Gastrocnemius medialis (tissue), 4 donors: ENCODE results near the gene PTPRF.

Experiments
- POLR2A ChIP-seq, 2 donors: fragments of 450-650 bp; IDR thresholded peaks; one replicate each; pipeline ENCODE4 v1.6.1; 2017; ENCODE audit warnings: antibody characterized with exemption in 2 of 2, mild to moderate bottlenecking in 2 of 2, moderate library complexity in 2 of 2
- TF ChIP-seq, protein P1 (sequence below), 5 experiments: fragments of 450-650 bp in 3 of 5; fragments of 200-600 bp in 2 of 5; sonication (generic) in 2 of 5; IDR thresholded peaks in 4 of 5; conservative IDR thresholded peaks in 1 of 5; 1 replicate in 4 of 5; 2 replicates in 1 of 5; pipeline ENCODE4 v1.5.1; 2016 to 2019; ENCODE audit warnings: antibody characterized with exemption in 5 of 5, mild to moderate bottlenecking in 3 of 5, moderate library complexity in 3 of 5

DNA sequence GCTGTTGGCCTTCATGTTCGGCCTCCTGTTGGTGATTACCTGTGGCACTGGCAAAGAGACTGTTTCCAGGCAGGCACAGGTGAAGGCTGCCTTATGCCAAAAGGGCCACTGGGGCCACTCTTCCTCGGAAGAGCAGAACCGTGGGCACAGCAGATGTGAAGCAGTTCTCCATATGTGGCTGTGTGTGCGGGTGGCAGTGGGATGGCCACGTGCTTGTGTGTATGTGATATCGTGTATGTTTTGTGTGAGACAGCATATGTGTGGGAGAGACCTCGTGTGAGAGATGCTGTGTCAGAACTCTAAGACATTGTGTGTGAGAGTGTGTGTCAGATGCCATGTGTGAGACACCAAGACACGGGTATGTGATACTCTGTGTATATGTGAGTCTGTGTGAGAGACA is 65.9 kb downstream of the PTPRF start:
- TF ChIP-seq, protein P1, sequence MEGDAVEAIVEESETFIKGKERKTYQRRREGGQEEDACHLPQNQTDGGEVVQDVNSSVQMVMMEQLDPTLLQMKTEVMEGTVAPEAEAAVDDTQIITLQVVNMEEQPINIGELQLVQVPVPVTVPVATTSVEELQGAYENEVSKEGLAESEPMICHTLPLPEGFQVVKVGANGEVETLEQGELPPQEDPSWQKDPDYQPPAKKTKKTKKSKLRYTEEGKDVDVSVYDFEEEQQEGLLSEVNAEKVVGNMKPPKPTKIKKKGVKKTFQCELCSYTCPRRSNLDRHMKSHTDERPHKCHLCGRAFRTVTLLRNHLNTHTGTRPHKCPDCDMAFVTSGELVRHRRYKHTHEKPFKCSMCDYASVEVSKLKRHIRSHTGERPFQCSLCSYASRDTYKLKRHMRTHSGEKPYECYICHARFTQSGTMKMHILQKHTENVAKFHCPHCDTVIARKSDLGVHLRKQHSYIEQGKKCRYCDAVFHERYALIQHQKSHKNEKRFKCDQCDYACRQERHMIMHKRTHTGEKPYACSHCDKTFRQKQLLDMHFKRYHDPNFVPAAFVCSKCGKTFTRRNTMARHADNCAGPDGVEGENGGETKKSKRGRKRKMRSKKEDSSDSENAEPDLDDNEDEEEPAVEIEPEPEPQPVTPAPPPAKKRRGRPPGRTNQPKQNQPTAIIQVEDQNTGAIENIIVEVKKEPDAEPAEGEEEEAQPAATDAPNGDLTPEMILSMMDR (IDR thresholded peaks at IDR 0.05 in 4 of 5, conservative IDR thresholded peaks at IDR 0.05 in 1 of 5) = no peak
- TF ChIP-seq POLR2A (IDR thresholded peaks at IDR 0.05) = no peak
